ENCODE data around the gene CHID1.

- TF ChIP-seq, protein P1, sequence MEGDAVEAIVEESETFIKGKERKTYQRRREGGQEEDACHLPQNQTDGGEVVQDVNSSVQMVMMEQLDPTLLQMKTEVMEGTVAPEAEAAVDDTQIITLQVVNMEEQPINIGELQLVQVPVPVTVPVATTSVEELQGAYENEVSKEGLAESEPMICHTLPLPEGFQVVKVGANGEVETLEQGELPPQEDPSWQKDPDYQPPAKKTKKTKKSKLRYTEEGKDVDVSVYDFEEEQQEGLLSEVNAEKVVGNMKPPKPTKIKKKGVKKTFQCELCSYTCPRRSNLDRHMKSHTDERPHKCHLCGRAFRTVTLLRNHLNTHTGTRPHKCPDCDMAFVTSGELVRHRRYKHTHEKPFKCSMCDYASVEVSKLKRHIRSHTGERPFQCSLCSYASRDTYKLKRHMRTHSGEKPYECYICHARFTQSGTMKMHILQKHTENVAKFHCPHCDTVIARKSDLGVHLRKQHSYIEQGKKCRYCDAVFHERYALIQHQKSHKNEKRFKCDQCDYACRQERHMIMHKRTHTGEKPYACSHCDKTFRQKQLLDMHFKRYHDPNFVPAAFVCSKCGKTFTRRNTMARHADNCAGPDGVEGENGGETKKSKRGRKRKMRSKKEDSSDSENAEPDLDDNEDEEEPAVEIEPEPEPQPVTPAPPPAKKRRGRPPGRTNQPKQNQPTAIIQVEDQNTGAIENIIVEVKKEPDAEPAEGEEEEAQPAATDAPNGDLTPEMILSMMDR (IDR thresholded peaks at IDR 0.05; ENCODE audit: poor library complexity, severe bottlenecking) = no peak
- no peak for TF ChIP-seq MXI1 (conservative IDR thresholded peaks at IDR 0.05; ENCODE audit: poor library complexity, severe bottlenecking)
- no peak for TF ChIP-seq EZH2 (IDR thresholded peaks at IDR 0.05; ENCODE audit: borderline replicate concordance, insufficient read depth, low read length, poor library complexity, severe bottlenecking)
- no peak for TF ChIP-seq POLR2AphosphoS5 (IDR thresholded peaks at IDR 0.05)
- TF ChIP-seq REST (IDR thresholded peaks at IDR 0.05; ENCODE audit: borderline replicate concordance) = no peak
These were observed 61.3 kb downstream of the CHID1 start for GRCh38 chr11:849104-849824.

All from neural cell (in vitro differentiated cells).